Omental fat pad (tissue), 4 donors: Measurements from ENCODE around the gene SAMD13. TPM values are rescaled to one million over a fixed set of nuclear protein-coding genes. Genes with fewer than 3 reads are reported as not detected.

Source experiments
- ATAC-seq: fragments of 150-250 bp; one replicate; pipeline ENCODE4 v1.9.1; 2016; ENCODE audit warnings: mild to moderate bottlenecking, moderate library complexity; ENCODE audit not compliant: low FRiP score
- DNase-seq: peaks from one replicate; pipeline ENCODE4 v3.0.0-alpha.2; 2019; ENCODE audit warnings: low spot score
- total RNA-seq, 4 donors: library from RNA; depleted of rRNA; stranded (reverse); fragments of >200 nt; gene quantifications; one replicate each; pipeline ENCODE4 v1.1.0, GENCODE V29; 2016
- TF ChIP-seq, protein P1 (sequence below), 3 donors: fragments of 450-650 bp; IDR thresholded peaks; one replicate each; pipeline ENCODE4 v1.5.1; 2016 to 2017; ENCODE audit warnings: antibody characterized with exemption in 3 of 3, mild to moderate bottlenecking in 3 of 3, moderate library complexity in 2 of 3

Gene SAMD13
- total RNA-seq, 4 donors from 2014 or later, result 0.63 to 1.3 (median 0.72) TPM; not detected in 1

DNA sequence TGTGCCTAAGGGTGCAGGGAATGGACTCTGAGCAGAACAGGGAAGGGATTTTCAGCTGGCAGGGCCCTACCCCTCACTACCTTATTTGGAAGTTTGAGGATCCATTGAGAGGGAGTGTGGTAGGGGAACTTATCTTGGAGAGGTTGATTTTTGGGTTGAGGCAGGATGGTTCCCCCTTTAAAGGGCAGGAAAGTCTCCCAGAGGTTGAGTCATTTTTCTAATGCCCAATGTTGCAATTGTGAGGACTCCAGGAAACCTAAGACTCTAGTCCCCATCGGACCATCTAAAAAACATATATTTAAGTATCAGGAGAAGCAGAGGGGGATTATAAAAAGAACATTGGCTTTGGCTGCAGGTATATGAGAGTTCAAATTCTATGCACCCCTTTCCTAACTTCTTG, 47.3 kb downstream of the SAMD13 start:
- TF ChIP-seq, protein P1, sequence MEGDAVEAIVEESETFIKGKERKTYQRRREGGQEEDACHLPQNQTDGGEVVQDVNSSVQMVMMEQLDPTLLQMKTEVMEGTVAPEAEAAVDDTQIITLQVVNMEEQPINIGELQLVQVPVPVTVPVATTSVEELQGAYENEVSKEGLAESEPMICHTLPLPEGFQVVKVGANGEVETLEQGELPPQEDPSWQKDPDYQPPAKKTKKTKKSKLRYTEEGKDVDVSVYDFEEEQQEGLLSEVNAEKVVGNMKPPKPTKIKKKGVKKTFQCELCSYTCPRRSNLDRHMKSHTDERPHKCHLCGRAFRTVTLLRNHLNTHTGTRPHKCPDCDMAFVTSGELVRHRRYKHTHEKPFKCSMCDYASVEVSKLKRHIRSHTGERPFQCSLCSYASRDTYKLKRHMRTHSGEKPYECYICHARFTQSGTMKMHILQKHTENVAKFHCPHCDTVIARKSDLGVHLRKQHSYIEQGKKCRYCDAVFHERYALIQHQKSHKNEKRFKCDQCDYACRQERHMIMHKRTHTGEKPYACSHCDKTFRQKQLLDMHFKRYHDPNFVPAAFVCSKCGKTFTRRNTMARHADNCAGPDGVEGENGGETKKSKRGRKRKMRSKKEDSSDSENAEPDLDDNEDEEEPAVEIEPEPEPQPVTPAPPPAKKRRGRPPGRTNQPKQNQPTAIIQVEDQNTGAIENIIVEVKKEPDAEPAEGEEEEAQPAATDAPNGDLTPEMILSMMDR (IDR thresholded peaks at IDR 0.05), result no peak
- ATAC-seq (no peak), DNase-seq (no peak)

DNA sequence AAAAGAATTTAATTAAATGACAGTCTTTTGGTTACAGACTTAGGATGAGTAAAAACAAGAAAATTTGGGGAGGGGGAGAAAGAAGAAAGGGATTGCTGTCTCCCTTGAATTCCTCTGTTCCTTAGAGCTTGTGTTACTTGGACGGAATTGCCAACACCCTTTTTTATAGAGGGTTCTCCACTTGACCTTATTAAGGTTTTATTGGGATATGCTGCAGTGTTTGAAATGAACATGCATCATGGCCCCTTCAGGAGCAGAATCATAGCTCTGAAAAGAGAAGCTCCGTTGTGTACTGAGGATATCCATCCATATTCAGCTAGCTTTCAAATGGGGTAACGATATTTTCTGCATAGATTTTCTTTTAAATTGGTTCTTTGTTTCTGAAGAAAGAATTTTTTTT, 48.6 kb downstream of the SAMD13 start:
- ATAC-seq (no peak), DNase-seq (no peak)
- TF ChIP-seq, protein P1 (IDR thresholded peaks at IDR 0.05), result no peak

DNA sequence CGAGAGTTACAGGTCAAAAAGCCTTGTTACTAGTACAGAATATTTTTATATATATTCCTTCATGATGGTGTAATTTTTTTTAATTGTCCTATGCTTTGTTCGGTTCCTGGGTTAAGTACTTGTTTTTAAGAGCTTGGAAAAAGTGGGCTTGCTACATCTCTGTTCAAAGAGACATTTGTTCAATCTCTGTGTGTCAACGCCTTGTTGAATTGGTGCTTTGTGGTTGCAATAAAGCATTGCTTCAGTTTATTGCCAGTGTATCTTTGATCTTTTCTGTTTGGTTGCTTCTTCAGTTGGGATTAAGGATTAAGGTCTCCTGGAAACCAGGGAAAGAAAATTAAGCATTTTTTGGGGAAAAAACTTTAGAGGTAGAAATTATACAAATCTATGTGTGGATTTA, 49.0 kb downstream of the SAMD13 start:
- ATAC-seq (no peak), DNase-seq (no peak)
- TF ChIP-seq, protein P1 (IDR thresholded peaks at IDR 0.05), result no peak

DNA sequence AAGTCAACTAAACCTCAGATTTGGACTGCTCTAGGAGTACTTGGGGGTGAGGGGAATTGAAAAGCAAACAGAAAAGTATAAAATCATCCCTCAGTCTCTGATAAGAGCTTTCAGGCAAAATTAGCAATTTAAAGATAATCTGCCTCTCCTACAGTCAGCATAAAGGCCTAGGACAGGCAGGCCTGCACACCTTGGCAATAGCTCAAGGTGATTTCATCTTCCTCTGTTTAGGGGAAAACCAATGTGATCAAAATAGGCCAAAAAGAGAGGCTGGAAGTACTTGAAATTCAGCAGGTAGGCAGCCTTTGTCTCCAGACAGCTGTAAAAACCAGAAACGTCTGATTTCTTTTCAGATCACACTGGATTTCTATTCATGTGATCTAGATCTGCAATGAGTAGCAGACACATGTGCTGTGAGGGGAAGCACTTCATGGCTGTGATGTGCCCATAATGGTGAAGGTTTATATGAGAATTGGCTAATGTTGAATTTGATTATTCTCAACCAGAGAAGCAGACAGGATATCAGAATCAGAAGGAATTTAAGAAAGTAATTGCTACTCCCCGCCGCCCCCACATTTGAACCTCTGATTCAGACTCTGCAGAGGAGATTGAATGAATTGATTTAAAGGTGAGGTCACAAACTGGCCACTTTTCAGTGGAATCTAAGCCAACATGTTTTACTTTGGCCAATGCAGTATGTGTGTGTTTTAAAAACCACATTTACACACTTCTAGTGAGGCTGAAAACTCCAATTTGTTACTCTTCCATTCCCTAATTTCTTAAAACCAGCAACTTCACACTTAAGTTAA, 51.0 kb downstream of the SAMD13 start:
- peak; percentile 49 for ATAC-seq
- no peak for DNase-seq
- TF ChIP-seq, protein P1 (IDR thresholded peaks at IDR 0.05), result no peak

DNA sequence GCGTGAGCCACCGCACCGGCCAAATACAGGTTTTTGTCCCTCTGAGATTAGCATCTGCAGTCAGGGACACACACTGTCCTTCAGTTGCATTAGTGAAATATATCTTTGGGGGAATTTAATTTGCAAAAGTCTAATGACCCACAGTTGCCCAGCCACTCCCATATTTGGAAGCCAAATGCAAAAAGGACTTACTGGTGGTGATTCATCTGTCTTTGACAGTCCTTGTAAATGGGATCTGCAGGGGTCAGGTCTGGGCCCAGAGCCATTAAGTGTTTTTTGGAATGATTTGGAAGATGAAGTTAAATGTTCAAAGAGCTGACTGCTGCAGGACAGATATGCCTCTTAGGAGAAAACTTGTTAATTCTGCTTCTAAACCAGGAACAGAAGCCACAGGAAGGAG, 52.2 kb downstream of the SAMD13 start:
- ATAC-seq (peak; percentile 79), DNase-seq (no peak)
- TF ChIP-seq, protein P1 (IDR thresholded peaks at IDR 0.05), result no peak

DNA sequence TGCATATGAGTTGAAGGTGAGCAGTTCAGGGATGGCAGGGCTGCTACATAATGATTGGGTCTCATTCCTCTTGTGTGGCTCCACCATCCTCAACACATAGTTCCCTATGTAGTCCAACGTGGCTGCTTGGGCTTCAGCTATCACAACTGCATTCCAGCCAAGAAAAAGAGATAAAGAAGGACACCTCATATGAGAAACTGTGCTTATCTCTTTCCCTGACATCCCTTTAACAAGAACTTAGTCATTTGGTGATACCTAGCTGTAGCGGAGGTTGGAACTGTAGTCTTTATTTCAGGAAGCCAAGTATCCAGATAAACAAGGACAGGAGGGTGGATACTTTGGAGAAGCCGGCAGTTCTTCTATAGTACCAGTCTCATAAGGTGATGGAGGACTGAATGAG, 54.0 kb downstream of the SAMD13 start:
- ATAC-seq (no peak), DNase-seq (no peak)
- TF ChIP-seq, protein P1 (IDR thresholded peaks at IDR 0.05), result no peak

DNA sequence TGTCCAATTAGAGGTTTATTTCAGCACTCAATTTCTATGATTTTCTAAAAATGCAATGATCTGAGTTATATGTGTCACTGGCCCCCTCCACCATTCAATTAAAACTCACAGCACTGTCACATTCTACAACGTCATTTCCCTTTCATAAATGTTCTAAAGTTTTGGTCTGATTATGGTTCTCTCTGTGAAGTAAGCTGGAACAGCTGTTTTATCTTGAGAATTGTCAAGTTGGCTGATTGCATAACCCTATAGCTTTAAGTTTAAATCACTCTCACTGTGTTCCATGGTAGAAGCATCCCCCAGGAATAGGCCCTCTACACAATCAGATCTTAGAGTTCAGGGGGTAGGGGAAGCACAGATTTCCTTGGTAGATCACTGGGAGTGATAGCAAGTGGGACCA, 55.4 kb downstream of the SAMD13 start:
- no peak for ATAC-seq
- DNase-seq, result no peak

More for the DNA sequence above, 55.4 kb downstream of the SAMD13 start:
- TF ChIP-seq, protein P1 (IDR thresholded peaks at IDR 0.05), result no peak
